HS-5 (cell line): ENCODE results near the gene VPS9D1.
"Not testable (repeated sequence)": the region's sequence is repeated elsewhere in the genome, so short reads cannot be mapped to it uniquely, and the experiment has no call there.

Experiments used
- DNase-seq: peaks from one replicate; pipeline ENCODE4 v3.0.0-alpha.2; 2012; ENCODE audit warnings: low read depth

VPS9D1 gene

DNA sequence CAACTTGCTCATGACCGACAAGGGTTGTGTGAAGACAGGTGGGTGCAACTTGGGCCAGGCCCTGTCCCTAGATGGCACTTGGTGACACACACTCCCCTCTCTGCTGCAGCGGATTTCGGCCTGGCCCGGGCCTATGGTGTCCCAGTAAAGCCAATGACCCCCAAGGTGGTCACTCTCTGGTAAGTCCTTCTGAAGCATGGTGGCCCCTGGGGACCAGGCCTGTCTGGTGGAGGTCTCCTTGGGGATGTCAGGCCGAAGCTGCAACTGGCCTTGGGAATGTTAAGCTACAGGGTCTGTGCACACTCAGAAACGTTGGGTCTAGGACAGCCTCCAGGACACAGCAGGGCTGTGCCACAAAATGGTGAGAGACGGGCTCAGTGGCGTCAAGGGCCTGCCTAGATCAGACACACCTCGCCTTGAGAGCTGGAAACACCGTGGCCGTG is 27.4 kb downstream of the VPS9D1 start:
- DNase-seq = no peak

DNA sequence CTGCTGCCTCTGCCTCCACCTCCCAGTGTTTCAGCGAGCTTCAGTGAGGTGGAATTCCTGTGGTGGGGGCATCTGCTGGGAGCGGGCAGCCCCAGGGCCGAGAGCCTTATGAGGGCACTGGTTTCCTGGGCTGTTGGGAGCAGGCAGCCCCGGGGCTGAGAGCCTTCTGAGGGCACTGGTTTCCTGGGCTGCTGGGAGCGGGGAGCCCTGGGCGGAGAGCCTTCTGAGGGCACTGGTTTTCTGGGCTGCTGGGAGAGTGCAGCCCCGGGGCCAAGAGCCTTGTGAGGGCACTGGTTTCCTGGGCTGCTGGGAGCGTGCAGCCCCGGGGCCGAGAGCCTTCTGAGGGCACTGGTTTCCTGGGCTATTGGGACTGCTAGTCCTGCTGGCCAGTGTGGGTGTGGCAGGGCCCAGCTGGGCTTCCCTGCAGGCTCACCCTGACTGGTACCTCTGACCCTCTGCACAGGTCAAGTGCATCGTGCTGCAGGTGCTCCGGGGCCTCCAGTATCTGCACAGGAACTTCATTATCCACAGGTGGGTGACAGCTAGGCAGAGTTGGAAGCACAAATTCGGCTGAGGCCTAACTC is 28.6 kb downstream of the VPS9D1 start:
- DNase-seq = no peak

DNA sequence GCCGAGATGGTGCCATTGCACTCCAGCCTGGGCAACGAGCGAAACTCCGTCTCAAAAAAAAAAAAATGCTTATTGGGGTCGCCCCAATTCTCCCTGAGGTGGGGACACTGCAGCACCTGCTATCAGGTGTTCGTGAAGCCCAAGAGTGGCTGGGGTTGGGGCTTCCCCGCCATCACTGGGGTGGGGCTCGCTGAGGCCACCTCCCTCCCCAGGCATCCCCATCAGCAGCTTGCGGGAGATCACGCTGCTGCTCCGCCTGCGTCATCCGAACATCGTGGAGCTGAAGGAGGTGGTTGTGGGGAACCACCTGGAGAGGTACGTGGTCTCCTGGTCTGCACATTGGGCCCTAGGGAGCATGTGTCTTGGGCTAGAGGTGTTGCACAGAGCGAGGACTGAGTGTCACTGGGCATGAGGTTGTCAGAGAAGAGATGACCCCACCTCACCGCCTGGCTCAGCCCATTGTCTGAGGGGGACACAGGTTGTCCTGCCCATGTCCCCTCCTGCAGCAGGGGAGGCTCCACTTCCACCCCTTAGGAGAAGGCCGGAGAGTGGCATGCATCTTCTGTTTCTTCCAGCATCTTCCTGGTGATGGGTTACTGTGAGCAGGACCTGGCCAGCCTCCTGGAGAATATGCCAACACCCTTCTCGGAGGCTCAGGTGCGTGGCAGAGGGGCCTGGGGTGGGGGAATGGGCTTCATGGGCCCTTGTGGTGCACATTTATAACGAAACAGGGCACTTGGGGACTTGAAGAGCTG is 29.3 kb downstream of the VPS9D1 start:
- no peak for DNase-seq

DNA sequence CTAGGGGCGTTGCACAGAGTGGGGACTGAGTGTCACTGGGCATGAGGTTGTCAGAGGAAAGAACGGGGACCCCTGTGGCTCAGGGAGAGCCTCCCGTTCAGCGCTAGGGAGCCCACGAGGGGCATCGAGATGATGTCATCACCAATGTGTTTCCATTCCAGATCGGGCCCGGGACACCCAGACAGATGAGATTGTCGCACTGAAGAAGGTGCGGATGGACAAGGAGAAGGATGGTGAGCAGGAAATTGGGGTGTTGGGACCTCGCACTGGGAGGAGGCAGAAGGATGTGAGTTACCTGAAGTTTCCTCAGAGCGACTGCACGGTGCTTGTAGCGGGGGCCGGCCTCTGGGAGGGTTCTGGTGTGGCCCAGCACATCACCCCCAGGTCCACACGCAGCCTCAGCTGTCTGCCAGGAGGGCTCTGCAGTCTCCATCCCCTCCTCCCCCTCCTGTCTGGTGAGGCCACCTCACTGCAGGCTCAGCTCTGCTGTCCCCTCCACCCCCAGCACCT is 30.3 kb downstream of the VPS9D1 start:
- DNase-seq = no peak

DNA sequence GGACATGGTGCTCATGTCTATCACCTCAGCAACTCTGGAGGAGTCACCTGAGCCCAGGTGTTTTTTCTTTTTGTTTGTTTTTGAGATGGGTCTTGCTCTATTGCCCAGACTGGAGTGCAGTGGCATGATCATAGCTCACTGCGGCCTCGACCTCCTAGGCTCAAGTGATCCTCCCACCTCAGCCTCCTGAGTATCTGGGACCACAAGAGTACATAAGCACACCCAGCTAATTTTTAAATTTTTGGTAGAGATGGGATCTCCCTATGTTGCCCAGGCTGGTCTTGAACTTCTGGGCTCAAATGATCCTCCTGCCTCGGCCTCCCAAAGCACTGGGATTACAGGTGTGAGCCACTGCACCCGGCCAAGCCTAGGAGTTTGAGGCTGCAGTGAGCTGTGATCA is 31.1 kb downstream of the VPS9D1 start:
- not testable (repeated sequence) for DNase-seq

DNA sequence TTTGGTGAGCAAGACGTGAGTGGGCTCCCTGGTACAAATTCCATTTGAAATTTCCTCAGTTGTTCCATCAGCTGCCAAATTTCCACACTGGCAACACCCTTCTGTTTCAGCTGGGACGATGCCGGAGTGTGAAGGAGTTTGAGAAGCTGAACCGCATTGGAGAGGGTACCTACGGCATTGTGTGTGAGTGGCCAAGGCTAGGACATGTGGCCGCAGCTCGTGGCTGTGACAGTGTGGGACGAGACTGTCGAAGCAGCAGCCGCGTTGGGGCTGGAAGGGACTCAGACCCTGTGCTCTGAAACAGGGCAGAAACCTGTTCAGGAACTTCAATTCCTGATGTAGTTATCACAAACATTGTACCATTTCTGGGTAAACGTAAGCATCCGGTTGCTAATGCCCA is 31.6 kb downstream of the VPS9D1 start:
- no peak for DNase-seq

DNA sequence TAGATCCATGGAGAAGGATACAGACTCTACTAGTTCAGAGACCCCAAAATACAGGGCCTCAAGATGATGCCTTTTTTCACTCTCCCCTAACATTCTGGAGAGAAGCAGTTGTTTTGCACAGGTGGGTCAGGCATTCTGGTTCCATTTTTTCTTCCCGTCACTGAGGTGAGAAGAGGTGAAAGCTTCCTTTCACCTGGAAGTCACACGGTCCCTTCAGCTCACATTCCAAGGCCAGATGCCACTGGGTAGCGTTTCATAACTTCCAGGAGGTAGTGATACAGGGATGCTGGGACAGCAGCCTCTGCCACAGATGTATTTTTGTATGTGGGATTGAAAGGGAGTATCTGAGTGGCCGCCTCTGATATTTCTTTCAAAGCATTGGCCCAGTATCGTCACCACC is 32.3 kb downstream of the VPS9D1 start:
- no peak for DNase-seq

DNA sequence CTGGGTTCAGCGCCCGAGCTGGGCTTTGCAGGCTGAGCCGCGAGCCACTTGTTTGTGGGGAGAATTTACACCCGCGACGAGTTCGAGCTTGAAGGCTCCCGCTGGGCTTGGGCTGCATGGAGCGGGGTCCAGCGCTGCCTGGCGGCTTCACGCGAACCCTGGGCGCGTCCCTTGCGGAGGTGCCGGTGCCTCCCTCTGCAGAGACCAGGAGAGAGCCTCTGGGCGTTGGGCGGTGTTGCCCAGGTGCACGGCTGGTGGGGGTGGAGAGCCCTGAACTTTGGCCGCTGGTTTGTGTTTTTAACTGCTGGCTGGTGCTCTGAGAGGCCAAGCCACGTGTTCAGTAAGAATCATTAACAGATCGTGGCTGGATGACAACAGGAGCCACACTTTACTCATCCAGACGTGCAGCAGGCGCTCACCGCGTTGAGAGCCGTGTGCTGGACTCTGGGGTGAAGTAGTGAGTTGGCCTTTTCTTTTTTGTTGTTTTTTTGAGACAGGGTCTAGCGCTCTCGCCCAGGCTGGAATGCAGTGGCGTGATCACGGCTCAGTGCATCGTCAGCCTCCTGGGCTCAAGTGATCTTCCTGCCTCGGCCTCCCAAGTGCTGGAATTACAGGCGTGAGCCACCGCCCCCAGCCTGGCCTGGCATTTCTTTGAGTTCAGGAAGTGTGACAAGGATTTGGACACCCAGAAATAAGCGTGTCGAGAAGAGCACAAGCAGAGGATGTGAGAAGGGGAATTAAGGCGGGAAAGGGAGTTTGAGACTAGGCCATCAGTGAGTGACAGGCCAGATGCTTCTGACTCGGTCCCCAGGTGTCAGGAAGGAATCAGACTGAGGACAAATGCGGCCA is 33.4 kb downstream of the VPS9D1 start:
- DNase-seq = no peak

DNA sequence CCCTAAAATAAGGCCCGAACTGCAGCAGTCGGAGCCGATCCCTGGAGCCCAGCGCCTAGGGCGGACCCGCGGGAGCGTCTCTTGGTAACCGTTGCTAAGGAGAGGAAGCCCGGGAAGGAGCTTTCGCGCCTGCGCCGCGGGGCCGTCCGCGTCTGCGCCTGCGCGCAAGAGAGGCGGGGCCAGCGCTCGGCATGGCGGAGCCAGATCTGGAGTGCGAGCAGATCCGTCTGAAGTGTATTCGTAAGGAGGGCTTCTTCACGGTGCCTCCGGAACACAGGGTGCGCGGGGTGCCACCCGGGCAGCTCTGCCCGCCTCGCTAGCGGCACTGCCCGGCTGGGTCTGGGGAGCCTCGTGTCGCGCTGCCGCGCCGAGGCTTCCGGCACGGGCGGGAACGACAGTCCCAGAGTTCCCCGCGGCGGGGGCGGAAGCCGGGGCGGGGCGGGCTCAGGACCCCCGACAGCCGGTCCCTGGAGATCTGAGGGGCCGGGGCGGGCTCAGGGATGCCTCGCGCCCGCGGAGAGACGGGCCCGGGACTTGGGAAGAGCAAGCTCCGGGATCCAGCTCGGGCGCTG is 34.1 kb downstream of the VPS9D1 start, which contains the start of gene CDK10:
Gene CDK10, plus strand, starts transcription at position 170 of the 572 bp plus-strand sequence. Its CDS starts 22 bp downstream, at position 192.
- no peak for DNase-seq

DNA sequence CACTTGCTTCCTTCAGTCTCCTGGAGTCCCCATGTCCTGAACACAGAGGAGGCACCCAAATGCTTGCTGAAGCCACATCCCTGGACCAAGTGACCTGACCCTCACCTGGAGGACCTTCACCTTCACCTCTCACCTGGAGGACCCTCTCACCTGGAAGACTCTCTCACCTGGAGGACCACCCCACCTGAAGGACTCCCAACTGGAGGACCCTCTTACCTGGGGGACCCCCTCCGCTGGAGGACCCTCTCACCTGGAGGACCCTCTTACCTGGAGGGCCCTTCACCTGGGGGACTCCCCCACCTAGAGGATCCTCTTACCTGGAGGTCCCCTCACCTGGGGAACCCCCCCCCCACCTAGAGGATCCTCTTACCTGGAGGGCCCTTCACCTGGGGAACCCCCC is 34.8 kb downstream of the VPS9D1 start:
- no peak for DNase-seq

DNA sequence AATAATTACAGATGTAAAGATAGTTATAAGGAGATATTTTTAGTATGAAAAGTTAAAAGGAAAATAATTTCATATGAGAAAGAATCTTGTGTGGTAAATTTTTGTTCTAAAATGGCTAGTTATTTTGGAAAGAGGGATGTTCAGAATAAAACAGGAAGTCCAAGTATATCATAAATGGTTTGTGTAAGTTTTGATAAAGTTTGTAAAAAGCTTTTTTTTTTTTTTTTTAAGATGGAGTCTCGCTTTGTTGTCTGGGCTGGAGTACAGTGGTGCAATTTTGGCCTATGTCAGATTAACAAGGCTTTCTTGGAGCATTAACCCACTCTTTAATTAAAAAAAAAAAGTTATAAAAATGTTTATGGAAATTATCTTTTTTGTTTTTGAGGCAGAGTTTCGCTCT is 42.4 kb downstream of the VPS9D1 start:
- no peak for DNase-seq

DNA sequence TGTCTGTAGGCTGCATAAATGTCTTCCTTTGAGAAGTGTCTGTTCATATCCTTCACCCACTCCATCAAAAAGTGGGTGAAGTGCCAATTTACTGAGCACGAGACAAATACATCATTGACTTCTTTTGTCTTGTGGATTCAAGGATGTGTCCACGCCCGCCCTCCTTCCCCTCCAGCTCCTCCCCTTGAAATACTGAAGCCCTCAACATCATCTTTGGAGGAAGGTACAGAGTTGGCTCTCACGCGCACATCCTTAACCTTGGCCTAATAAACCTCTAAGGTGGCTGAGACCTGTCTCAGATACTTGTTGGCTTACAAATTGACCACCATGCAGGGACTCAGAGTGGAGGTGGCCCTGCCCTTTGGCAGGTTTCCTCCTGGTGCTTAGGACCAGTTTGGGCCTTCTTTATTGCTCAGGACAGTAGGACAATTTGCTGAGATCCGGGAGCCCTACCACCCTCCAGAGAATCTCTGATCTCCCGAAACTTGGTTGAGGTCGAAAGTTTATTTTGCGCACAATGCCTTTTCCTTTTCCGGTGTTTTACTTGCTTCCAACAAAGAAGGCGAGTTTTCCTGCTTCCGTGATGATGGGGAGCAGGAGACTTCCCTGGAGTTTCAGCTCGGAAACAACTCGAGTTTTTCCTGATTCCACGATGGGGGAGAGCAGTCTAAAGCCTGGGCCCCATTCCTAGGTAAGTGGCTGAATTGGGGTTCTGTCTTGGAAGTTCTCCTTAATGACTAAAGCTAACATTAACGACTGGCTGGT is 48.3 kb downstream of the VPS9D1 start:
- DNase-seq = no peak

DNA sequence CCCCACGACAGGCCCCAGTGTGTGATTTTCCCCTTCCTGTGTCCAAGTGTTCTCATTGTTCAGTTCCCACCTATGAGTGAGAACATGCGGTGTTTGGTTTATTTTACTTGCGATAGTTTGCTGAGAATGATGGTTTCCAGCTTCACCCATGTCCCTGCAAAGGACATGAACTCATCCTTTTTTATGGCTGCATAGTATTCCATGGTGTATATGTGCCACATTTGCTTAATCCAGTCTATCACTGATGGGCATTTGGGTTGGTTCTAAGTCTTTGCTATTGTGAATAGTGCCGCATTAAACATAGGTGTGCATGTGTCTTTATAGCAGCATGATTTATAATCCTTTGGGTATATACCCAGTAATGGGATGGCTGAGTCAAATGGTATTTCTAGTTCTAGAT is 49.1 kb downstream of the VPS9D1 start:
- DNase-seq = not testable (repeated sequence)

DNA sequence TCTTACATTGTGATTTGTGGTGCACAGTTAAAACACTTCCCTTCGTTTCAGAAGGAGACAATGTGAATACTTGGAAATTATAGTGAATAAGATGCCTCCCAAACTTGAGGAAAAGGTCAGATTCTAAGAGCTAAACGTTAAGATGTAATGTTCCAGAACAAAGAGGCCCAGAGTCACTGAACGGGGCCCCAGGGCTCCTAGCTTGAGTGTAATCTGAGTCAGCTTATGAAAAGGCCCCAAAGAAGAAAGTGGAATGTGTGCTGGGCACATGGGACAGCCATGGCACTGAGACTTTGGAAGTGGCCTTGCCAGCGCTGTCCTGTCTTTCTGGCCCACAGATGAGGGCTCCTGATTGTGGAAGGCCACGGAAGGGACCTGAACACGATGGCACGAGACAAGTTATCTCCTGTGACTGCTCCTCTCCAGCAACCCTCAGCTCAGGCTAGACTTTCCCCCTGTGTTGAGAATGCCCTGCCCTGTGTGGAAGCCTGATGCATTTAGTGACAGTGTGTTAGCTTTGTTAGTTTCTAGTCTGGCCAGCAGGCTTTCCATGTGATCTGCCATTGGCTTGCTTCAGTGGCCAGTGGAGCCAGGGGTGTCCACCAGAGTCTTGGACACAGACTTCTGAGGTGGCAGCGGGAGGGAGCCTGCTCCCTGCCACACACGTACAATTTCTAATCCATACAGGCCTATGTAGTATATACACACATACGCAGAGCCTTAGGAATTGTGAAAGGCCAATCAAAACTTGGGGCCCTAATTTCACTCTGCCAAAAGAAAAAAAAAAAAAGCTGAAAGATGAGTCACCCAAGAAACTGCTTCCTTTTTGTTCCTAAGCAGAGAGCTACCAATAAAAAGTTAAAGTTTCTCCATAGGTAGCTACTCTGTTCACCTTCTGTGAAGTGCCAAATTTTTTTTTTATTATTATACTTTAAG is 49.9 kb downstream of the VPS9D1 start:
- DNase-seq = no peak

DNA sequence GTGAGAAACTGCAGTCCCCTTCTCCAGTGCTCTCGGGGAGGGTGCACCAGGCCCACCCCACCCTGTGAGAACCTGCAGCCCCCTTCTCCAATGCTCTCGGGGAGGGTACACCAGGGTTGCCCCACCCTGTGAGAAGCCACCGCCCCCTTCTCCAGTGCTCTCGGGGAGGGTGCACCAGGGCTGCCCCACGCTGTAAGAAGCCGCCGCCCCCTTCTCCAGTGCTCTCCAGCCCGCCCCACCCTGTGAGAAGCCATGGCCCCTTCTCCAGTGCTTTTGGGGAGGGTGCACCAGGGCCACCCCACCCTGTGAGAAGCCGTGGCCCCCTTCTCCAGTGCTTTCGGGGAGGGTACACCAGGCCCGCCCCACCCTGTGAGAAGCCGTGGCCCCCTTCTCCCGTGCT is 50.9 kb downstream of the VPS9D1 start:
- no peak for DNase-seq

DNA sequence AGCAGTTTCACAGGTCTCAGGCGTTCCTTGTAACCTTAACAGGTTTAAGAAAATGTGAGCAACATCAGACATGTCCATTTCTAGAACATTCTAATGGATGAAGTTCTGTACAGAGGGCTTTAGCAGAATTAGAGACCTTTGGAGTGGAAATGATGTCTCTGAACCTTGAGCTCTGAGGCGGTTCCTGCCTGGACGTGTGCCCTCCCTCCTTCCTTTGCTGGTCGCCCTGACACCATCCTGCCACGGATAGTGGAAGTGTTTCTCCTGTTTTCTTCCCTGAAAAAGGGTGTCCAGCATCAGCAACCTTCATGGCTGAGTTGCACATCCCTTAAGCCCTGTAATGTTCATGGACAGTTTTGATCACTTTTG is 51.9 kb downstream of the VPS9D1 start:
- no peak for DNase-seq

DNA sequence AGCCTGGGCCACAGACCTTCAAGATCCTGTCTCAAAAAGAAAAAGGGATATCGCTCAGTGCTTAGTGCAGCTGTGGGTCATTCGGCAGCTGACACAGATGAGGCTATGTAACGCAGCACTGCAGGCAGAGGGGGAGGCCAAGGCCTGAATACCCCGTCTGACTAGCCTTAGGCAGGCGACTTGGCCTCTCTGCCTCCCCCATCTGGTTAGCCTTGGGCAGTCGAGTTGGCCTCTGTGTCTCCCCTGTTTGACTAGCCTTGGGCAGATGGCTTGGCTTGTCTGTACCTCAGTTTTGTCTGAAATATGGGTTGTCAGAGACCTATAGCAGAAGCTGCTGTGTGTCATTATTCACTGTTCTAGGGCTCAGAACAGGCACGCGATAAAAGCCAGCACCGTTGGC is 53.1 kb downstream of the VPS9D1 start:
- DNase-seq = no peak

DNA sequence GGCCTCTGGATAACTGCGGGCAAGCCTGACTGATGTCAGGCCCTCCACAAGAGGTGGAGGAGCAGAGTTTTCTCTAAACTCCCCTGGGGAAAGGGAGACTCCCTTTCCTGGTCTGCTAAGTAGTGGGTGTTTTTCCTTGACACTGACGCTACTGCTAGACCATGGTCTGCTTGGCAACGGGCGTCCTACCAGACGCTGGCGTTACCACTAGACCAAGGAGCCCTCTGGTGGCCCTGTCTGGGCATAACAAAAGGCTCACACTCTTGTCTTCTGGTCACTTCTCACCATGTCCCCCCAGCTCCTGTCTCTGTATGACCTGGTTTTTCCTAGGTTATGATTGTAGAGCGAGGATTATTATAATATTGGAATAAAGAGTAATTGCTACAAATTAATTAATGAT is 53.7 kb downstream of the VPS9D1 start:
- not testable (repeated sequence) for DNase-seq

DNA sequence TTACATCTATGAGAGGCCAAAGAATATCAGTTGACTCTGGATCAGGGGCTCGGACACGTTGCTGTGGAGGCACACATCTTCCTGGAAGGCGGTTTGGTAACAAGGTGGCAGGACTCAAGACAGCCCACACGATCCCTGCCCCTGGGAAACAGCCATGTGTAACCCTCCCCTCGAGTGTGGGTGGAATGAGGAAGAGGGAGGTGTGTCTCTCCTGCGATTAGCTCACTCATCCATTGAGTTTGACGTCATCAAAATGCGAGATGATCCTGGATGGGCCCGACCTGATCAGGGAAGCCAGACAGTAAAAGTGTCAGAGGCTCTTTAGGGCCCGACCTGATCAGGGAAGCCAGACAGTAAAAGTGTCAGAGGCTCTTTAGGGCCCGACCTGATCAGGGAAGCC is 56.5 kb downstream of the VPS9D1 start:
- DNase-seq = not testable (repeated sequence)

DNA sequence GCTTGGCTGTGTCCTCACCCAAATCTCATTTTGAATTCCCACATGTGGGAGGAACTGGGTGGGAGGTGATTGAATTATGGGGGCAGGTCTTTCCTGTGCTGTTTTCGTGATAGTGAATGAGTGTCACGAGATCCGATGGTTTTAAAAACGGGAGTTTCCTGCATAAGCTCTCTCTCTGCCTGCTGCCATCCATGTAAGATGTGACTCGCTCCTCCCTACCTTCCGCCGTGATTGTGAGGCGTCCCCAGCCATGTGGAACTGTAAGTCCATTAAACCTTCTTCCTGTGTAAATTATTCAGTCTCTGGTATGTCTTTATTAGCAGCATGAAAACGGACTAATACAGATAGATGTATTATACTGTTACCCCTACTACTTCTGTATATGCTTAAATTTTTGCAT is 59.5 kb downstream of the VPS9D1 start:
- no peak for DNase-seq
